Endothelial cell of umbilical vein (primary cell): ENCODE results near the gene TMEM62. TPM values are rescaled to one million over a fixed set of nuclear protein-coding genes. Genes with fewer than 3 reads are reported as not detected.

Source experiments
- BruUV-seq: library from RNA; stranded (reverse); fragments of 400-500 nt; replicated peaks from 2 replicates; lab custom pipeline; 2021; lab: Mats Ljungman, UMichigan
- CTCF ChIA-PET: fragments of 300-600, 350-600 bp; sonication (Branson Sonifier 250); formaldehyde crosslinking; loops from one replicate; lab custom pipeline; 2021; ENCODE audit warnings: antibody characterized with exemption, inconsistent platforms; lab: Charles Lee
- POLR2A ChIA-PET: fragments of 300-600, 350-600 bp; sonication (Branson Sonifier 250); formaldehyde crosslinking; loops from one replicate; lab custom pipeline; 2021; ENCODE audit warnings: antibody characterized with exemption, inconsistent platforms; lab: Charles Lee
- DNase-seq: peaks from one replicate; pipeline ENCODE4 v3.0.0-alpha.2; 2011; ENCODE audit warnings: low read depth, low spot score
- FAIRE-seq: peaks from 2 replicates; lab custom pipeline; 2011; peaks lifted over from hg19 to GRCh38; lab: Jason Lieb, UNC
- H2AFZ ChIP-seq: 2 replicates; pipeline ENCODE4 v1.6.0; 2012; ENCODE audit warnings: low read depth, low read length, control low read depth, inconsistent platforms
- H3K27ac ChIP-seq: 2 replicates; pipeline ENCODE4 v1.5.1; 2011; ENCODE audit warnings: low read depth, mild to moderate bottlenecking, control low read depth, low read length, moderate library complexity; ENCODE audit not compliant: insufficient read depth
- H3K27me3 ChIP-seq, 2 experiments: 2 replicates each; pipeline versions ENCODE4 v1.6.0 to v1.6.1; 2011; ENCODE audit warnings: low read length in 2 of 2, mixed read lengths in 1 of 2; ENCODE audit not compliant: control insufficient read depth in 2 of 2, insufficient read depth in 2 of 2
- H3K36me3 ChIP-seq, 2 experiments: 2 replicates in 1 of 2; 3 replicates in 1 of 2; pipeline ENCODE4 v1.5.1; 2011; ENCODE audit warnings: low read length in 2 of 2, mild to moderate bottlenecking in 1 of 2, moderate library complexity in 1 of 2; ENCODE audit not compliant: control insufficient read depth in 2 of 2, insufficient read depth in 2 of 2; ENCODE audit errors: extremely low read depth in 1 of 2
- H3K4me1 ChIP-seq: 3 replicates; pipeline ENCODE4 v1.5.1; 2011; ENCODE audit warnings: mild to moderate bottlenecking, low read length; ENCODE audit not compliant: control insufficient read depth, insufficient read depth; ENCODE audit errors: extremely low read depth
- H3K4me2 ChIP-seq: 2 replicates; pipeline ENCODE4 v1.6.1; 2011; ENCODE audit warnings: low read length, control low read depth, mixed read lengths; ENCODE audit not compliant: insufficient read depth
- H3K4me3 ChIP-seq, 3 experiments: fragments of 200-600 bp in 1 of 3; sonication (generic), shearing (Covaris generic) in 1 of 3; replicated peaks in 1 of 3; 2 replicates each; pipeline ENCODE4 v1.5.1; 2011 to 2016; ENCODE audit warnings: control low read depth in 3 of 3, low read length in 3 of 3, mild to moderate bottlenecking in 2 of 3, inconsistent platforms in 1 of 3, low read depth in 1 of 3, moderate library complexity in 1 of 3; ENCODE audit not compliant: insufficient read depth in 1 of 3
- H3K79me2 ChIP-seq: 2 replicates; pipeline ENCODE4 v1.6.0; 2012; ENCODE audit warnings: low read length, inconsistent platforms; ENCODE audit not compliant: control insufficient read depth, insufficient read depth
- H3K9ac ChIP-seq: replicated peaks from 2 replicates; pipeline ENCODE3; 2011; ENCODE audit warnings: low read length, control low read depth; ENCODE audit not compliant: insufficient read depth; ENCODE audit errors: extremely low read depth
- H3K9me1 ChIP-seq: replicated peaks from 3 replicates; pipeline ENCODE4 v1.6.0; 2011; ENCODE audit warnings: mild to moderate bottlenecking, low read length; ENCODE audit not compliant: control insufficient read depth, insufficient read depth; ENCODE audit errors: extremely low read depth
- H3K9me3 ChIP-seq: replicated peaks from 2 replicates; pipeline ENCODE4 v1.5.1; 2012; ENCODE audit warnings: low read length, inconsistent platforms; ENCODE audit not compliant: control insufficient read depth, insufficient read depth
- H4K20me1 ChIP-seq: replicated peaks from 2 replicates; pipeline ENCODE3; 2011; ENCODE audit warnings: mild to moderate bottlenecking, low read length; ENCODE audit not compliant: control insufficient read depth, insufficient read depth; ENCODE audit errors: extremely low read depth
- EZH2 ChIP-seq: IDR thresholded peaks from 2 replicates; pipeline ENCODE4 v1.6.1; 2012; ENCODE audit warnings: borderline replicate concordance, low read depth, mild to moderate bottlenecking, moderate library complexity, low read length, inconsistent platforms; ENCODE audit not compliant: severe bottlenecking
- FOS ChIP-seq: IDR thresholded peaks from 2 replicates; pipeline ENCODE4 v1.6.1; 2011; ENCODE audit warnings: mild to moderate bottlenecking, low read length, moderate library complexity, borderline replicate concordance; ENCODE audit not compliant: insufficient read depth
- GATA2 ChIP-seq: IDR thresholded peaks from 2 replicates; pipeline ENCODE4 v1.7.0; 2011; ENCODE audit warnings: low read depth, mild to moderate bottlenecking, moderate library complexity, mixed read lengths, low read length; ENCODE audit not compliant: insufficient read length, insufficient read depth
- JUN ChIP-seq: IDR thresholded peaks from 2 replicates; pipeline ENCODE4 v1.6.1; 2011; ENCODE audit warnings: borderline replicate concordance, low read depth; ENCODE audit not compliant: insufficient read length, insufficient read depth
- MYC ChIP-seq: IDR thresholded peaks from one replicate; pipeline ENCODE4 v1.6.1; 2011; ENCODE audit warnings: mild to moderate bottlenecking, low read depth, low read length
- POLR2A ChIP-seq: IDR thresholded peaks from 2 replicates; pipeline ENCODE4 v1.6.1; 2012; ENCODE audit warnings: low read depth, mild to moderate bottlenecking, control low read depth, low read length
- POLR2AphosphoS5 ChIP-seq: IDR thresholded peaks from 2 replicates; pipeline ENCODE4 v1.6.1; 2012; ENCODE audit warnings: low read depth, mild to moderate bottlenecking, control low read depth, low read length, moderate library complexity; ENCODE audit not compliant: insufficient read depth
- dilution Hi-C: fragments of 300-500 bp; cut with MboI; formaldehyde crosslinking; loops from one replicate; pipeline ENCODE4 v1.15.0; 2019; ENCODE audit warnings: low sequenced_read_pairs; ENCODE audit not compliant: extremely low pct_ligation_motif_present
- intact Hi-C: fragments of 100-400 bp; cut with micrococcal nuclease; formaldehyde crosslinking; loops from one replicate; pipeline ENCODE4 v1.10.0; 2022
- polyA plus RNA-seq, 4 experiments: library from polyadenylated mRNA; depleted of rRNA in 3 of 4; stranded (reverse) in 3 of 4; unstranded in 1 of 4; fragments of >200 nt; gene quantifications; 2 replicates each; pipeline versions ENCODE4 v1.2.1 to v1.2.3, GENCODE V29; 2011 to 2012; ENCODE audit warnings: missing spikeins in 1 of 4
- total RNA-seq: library from RNA; stranded (reverse); gene quantifications from 2 replicates; pipeline ENCODE4 v1.2.3, GENCODE V29; 2021
- TF ChIP-seq, protein P1 (sequence below), 2 donors: IDR thresholded peaks; 1 replicate in 1 of 2; 2 replicates in 1 of 2; pipeline ENCODE4 v1.5.1; 2011; ENCODE audit warnings: low read length in 2 of 2, mild to moderate bottlenecking in 2 of 2, moderate library complexity in 2 of 2, control low read depth in 1 of 2, inconsistent platforms in 1 of 2, low read depth in 1 of 2; ENCODE audit not compliant: insufficient read depth in 1 of 2; ENCODE audit errors: extremely low read depth in 1 of 2
- TF ChIP-seq, protein P2 (sequence below): IDR thresholded peaks from 2 replicates; pipeline ENCODE4 v1.6.1; 2011; ENCODE audit not compliant: insufficient read depth, insufficient read length

The TMEM62 gene
- total and polyA plus RNA-seq, 2 donors (not counting 3 experiments of a cell fraction or from before 2014, with no cell fraction given), result 10.4 to 22.2 TPM

DNA sequence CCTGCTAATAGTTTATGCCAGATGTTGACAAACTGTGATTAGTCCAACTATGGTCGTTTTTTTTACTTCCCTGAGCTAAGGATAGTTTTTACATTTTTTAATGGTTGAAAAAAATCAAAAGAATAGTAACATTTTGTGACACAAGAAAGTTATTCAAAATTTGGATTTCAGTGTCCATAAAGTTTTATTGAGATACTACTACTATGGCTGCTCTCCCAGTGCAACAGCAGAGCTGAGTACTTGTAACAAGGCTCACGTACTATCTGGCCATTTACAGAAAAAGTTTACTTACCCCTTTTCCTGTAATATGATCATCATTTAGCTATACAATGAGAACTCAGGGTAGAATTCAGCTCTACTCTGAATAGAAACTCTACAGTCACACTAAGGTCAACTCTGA is 11.5 kb upstream of the TMEM62 start:
- no peak overlapping the region for H3K4me3 ChIP-seq
- ChIA-PET CTCF (no interaction called here), POLR2A (no interaction called here)
- no peaks in the 10 kb centered on the region for H3K9me3 ChIP-seq
- no peaks in the 10 kb centered on the region for H4K20me1 ChIP-seq
- BruUV-seq, result no TSS peak
- FAIRE-seq (no peak), DNase-seq (no peak)
- no peak for TF ChIP-seq MYC
- TF ChIP-seq JUN, result no peak
- no peak for TF ChIP-seq POLR2AphosphoS5
- TF ChIP-seq, protein P1, sequence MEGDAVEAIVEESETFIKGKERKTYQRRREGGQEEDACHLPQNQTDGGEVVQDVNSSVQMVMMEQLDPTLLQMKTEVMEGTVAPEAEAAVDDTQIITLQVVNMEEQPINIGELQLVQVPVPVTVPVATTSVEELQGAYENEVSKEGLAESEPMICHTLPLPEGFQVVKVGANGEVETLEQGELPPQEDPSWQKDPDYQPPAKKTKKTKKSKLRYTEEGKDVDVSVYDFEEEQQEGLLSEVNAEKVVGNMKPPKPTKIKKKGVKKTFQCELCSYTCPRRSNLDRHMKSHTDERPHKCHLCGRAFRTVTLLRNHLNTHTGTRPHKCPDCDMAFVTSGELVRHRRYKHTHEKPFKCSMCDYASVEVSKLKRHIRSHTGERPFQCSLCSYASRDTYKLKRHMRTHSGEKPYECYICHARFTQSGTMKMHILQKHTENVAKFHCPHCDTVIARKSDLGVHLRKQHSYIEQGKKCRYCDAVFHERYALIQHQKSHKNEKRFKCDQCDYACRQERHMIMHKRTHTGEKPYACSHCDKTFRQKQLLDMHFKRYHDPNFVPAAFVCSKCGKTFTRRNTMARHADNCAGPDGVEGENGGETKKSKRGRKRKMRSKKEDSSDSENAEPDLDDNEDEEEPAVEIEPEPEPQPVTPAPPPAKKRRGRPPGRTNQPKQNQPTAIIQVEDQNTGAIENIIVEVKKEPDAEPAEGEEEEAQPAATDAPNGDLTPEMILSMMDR (IDR thresholded peaks at IDR 0.05; ENCODE audit: extremely low read depth in 1 of 2, insufficient read depth in 1 of 2, low read depth in 1 of 2, low read length in 2 of 2), result no peak
- no peak for TF ChIP-seq GATA2
- TF ChIP-seq FOS, result no peak
- TF ChIP-seq, protein P2, sequence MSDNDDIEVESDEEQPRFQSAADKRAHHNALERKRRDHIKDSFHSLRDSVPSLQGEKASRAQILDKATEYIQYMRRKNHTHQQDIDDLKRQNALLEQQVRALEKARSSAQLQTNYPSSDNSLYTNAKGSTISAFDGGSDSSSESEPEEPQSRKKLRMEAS, result no peak
- TF ChIP-seq EZH2, result no peak
- TF ChIP-seq POLR2A, result no peak
- no peaks in the 10 kb centered on the region for H3K9me1 ChIP-seq
- no peak overlapping the region for H3K4me2 ChIP-seq
- peaks cover 6% of the 10 kb centered on the region for H3K4me1 ChIP-seq
- H3K9ac ChIP-seq, result no peak overlapping the region
- dilution Hi-C loops (no loop called here), intact Hi-C loops (no loop called here)
- H3K79me2 ChIP-seq, result no peaks in the 10 kb centered on the region
- H3K27ac ChIP-seq, result no peak overlapping the region
- H3K27me3 ChIP-seq, result peaks cover 5 to 11% of the 10 kb centered on the region in 2 experiments
- H2AFZ ChIP-seq, result no peak overlapping the region
- H3K36me3 ChIP-seq, result no peaks in the 10 kb centered on the region
